Calu3 (cell line): Measurements from ENCODE around the gene LRRC73. TPM values are rescaled to one million over a fixed set of nuclear protein-coding genes. Genes with fewer than 3 reads are reported as not detected.

ENCODE experiments used
- BruUV-seq: library from RNA; stranded (reverse); fragments of 400-500 nt; replicated peaks from 2 replicates; lab custom pipeline; 2021; lab: Mats Ljungman, UMichigan
- CTCF ChIA-PET: fragments of 300-600 bp; sonication (Branson Sonifier 250); formaldehyde crosslinking; loops from one replicate; lab custom pipeline; 2022; ENCODE audit warnings: antibody characterized with exemption; lab: Charles Lee
- DNase-seq: peaks from one replicate; pipeline ENCODE4 v3.0.0; 2022
- H3K27ac Mint-ChIP-seq: one replicate; pipeline ENCODE4 v1.8.0; 2022; ENCODE audit warnings: mixed read lengths; ENCODE audit not compliant: unreplicated experiment
- H3K27me3 Mint-ChIP-seq: one replicate; pipeline ENCODE4 v1.8.0; 2022; ENCODE audit warnings: mixed read lengths; ENCODE audit not compliant: unreplicated experiment
- H3K36me3 Mint-ChIP-seq: one replicate; pipeline ENCODE4 v1.8.0; 2022; ENCODE audit warnings: mild to moderate bottlenecking, moderate library complexity, mixed read lengths; ENCODE audit not compliant: insufficient read depth, unreplicated experiment
- H3K4me1 Mint-ChIP-seq: one replicate; pipeline ENCODE4 v1.8.0; 2022; ENCODE audit warnings: mild to moderate bottlenecking, low read depth, mixed read lengths; ENCODE audit not compliant: unreplicated experiment
- H3K4me3 Mint-ChIP-seq: one replicate; pipeline ENCODE4 v1.8.0; 2022; ENCODE audit warnings: mild to moderate bottlenecking, low read depth, moderate library complexity, mixed read lengths; ENCODE audit not compliant: unreplicated experiment
- H3K9me3 Mint-ChIP-seq: one replicate; pipeline ENCODE4 v1.8.0; 2022; ENCODE audit warnings: low read depth, mixed read lengths; ENCODE audit not compliant: unreplicated experiment
- CTCF ChIP-seq: fragments of 200-600 bp; IDR thresholded peaks from one replicate; pipeline ENCODE4 v1.8.0; 2022; ENCODE audit warnings: antibody characterized with exemption; ENCODE audit not compliant: unreplicated experiment
- intact Hi-C: fragments of 100-400 bp; cut with micrococcal nuclease; formaldehyde crosslinking; loops from one replicate; pipeline ENCODE4 v1.10.0; 2022; ENCODE audit not compliant: unreplicated experiment
- total RNA-seq: library from RNA; stranded (reverse); gene quantifications from 2 replicates; pipeline ENCODE4 v1.2.3, GENCODE V29; 2022

LRRC73 gene
- total RNA-seq, 1 experiment from 2014 or later, result 0.50 TPM

- Mint-ChIP-seq H3K4me1 (peaks cover 10% of the 10 kb centered on the region), H3K9me3 (no peaks in the 10 kb centered on the region), H3K27me3 (no peaks in the 10 kb centered on the region), H3K27ac (no peak overlapping the region), H3K4me3 (no peak overlapping the region), H3K36me3 (peaks cover 57% of the 10 kb centered on the region)
- DNase-seq, result no peak
- BruUV-seq, result no TSS peak
- CTCF ChIA-PET, result no interaction called here
- intact Hi-C loops, result no loop called here
- no peak for TF ChIP-seq CTCF
Observed at GRCh38 chr6:43521836-43522235, 11.7 kb upstream of the LRRC73 start.

- CTCF ChIA-PET, result interaction anchor here (0.6 to 1.3 kb wide), 2 partner anchors 10 to 497 kb away, joined by 3 read pairs; no protein-coding TSS in a partner anchor
- Mint-ChIP-seq H3K36me3 (peaks cover 45% of the 10 kb centered on the region), H3K4me1 (peaks cover 19% of the 10 kb centered on the region), H3K4me3 (no peak overlapping the region), H3K27ac (no peak overlapping the region), H3K27me3 (no peaks in the 10 kb centered on the region), H3K9me3 (no peaks in the 10 kb centered on the region)
- DNase-seq, result no peak
- no peak for TF ChIP-seq CTCF
- BruUV-seq, result no TSS peak
- intact Hi-C loops, result no loop called here
Observed at GRCh38 chr6:43520097-43520496, 10.0 kb upstream of the LRRC73 start.

GRCh38 chr6:43517505-43518357 lies 7.6 kb upstream of the LRRC73 start:
- no peak for DNase-seq
- TF ChIP-seq CTCF, result no peak
- intact Hi-C loops, result no loop called here
- no peaks in the 10 kb centered on the region for H3K9me3 Mint-ChIP-seq
- H3K4me1 Mint-ChIP-seq, result peaks cover 15% of the 10 kb centered on the region
- H3K36me3 Mint-ChIP-seq, result peaks cover 36% of the 10 kb centered on the region
- BruUV-seq, result TSS peak; percentile 70
- CTCF ChIA-PET, result interaction anchor here (0.6 to 1.5 kb wide), 3 partner anchors 10 to 306 kb away, joined by 3 to 4 read pairs (median 3); no protein-coding TSS in a partner anchor
- H3K4me3 Mint-ChIP-seq, result no peak overlapping the region
- H3K27me3 Mint-ChIP-seq, result no peaks in the 10 kb centered on the region
- H3K27ac Mint-ChIP-seq, result no peak overlapping the region

- Mint-ChIP-seq H3K4me3 (no peak within 1 kb of the TSS), H3K4me1 (peaks cover 15% of the 10 kb centered on the region), H3K27ac (no peak within 1 kb of the TSS), H3K9me3 (no peaks in the 10 kb centered on the region), H3K36me3 (peaks cover 36% of the 10 kb centered on the region), H3K27me3 (no peaks in the 10 kb centered on the region)
- intact Hi-C loops, result no loop called here
- DNase-seq, result peak; percentile 99
- TF ChIP-seq CTCF, result no peak
- no TSS peak for BruUV-seq
- CTCF ChIA-PET, result interaction anchor here (0.5 to 1.5 kb wide), 3 partner anchors 9 to 139 kb away, joined by 3 to 4 read pairs (median 4); no protein-coding TSS in a partner anchor
Observed at GRCh38 chr6:43516697-43517504, 6.8 kb upstream of the LRRC73 start, which contains the start of the genes POLR1C and YIPF3. Gene POLR1C, plus strand, starts transcription at chr6:43517089. Its CDS starts 21 bp downstream, at chr6:43517110. Gene YIPF3, minus strand, starts transcription at chr6:43516926. Its CDS starts 119 bp downstream, at chr6:43516807.
